SHP77 (cell line): ENCODE data around the gene ARHGEF12.
A peak's percentile ranks its signal among the peaks of the same experiment; 100 is the strongest.

Source experiments
- DNase-seq, 2 experiments: peaks; one replicate each; lab custom pipeline; 2025; lab: John Stamatoyannopoulos, UW

The ARHGEF12 gene

DNA sequence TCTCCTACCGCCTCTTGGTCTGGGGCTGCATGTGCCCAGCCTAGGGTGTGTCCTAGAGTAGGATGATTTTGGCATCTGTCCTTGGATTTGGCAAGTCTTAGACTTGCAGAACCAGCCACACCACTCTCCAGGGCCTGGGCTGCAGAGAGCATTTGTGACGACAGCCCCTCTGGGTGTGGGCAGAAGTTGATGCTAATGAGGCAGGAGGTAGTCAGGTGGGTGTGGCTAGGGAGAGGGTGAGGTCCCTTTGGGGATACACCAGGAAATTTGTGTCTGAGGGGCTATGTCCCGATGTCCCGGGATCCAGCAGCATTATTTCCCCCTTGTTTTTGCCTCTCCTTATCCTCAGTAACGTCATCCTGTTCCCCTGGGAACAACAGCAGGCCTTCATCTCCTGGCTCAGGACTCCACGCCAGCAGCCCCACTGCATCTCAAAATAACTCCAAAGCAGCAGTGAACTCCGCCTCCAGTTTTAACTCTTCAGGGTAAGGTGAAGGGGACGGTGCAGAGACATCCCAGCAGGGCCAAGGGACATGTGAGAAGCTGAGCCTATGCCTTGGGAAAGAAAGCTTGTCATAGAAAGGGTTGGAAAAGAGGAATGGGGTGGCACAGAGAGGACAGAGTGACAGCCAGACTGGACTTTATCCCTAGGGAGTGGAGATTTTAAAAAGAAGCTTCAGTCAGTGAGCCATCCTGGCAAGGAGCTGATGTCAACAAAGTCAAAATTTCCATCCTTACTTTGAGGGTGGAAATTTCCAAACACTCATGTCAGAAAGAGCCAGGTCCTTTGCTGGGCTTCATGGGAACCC is 19.1 kb upstream of the ARHGEF12 start:
- no peak for DNase-seq

DNA sequence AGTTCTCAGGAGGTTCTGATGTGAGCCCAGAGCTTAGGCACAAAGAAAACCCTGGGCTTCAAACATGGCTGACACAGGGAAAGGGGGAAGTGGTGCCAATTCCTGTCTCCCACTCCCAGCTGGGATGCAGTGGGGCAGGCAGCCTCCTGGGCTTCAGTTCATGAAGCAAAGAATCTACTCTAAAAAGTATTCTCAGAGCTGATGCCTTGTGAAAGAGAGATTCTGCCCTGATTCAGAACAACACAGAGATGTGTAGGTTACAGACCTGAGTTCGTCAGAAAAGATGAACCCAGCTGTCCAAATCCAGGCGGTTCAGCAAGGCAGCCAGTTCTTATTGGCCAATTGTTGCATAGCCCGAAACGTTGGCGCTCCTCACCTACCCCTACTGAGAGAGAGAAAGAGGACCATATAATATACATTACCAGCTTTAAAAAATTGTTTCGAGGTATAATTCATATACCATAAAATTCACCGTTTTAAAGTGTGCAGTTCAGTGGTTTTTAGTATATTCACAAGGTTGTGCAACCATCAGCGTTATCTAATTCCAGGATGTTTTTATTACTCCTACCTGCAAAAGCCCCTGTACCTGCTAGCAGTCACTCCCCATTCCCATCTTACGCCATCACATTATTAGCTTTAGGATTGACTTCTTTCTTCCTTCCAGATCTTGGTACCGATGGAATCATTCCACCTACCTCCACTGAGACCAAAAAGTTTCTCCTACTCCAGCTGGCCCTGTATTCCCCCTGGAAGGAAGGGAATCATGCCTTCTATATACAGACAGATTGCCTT is 18.3 kb upstream of the ARHGEF12 start:
- no peak for DNase-seq

DNA sequence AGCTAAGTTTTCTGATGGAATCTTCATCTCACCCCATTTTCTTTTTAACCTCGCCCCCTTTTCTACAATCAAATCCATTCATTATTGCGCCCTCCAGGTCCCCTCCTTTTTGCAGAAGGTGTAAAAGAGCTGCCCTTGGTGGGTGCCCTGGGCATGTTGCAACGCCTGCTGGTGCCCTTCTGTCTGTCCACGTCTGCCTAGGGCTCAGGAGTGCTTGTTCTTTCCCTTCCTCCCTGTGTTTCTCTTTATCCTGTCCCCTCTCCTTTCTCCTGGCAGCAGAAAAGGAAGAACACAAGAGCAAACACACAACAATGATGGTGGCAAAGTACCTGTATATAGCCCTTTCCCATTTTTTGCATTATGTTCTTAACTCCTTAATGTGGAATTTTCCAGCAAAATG is 17.3 kb upstream of the ARHGEF12 start:
- no peak for DNase-seq

DNA sequence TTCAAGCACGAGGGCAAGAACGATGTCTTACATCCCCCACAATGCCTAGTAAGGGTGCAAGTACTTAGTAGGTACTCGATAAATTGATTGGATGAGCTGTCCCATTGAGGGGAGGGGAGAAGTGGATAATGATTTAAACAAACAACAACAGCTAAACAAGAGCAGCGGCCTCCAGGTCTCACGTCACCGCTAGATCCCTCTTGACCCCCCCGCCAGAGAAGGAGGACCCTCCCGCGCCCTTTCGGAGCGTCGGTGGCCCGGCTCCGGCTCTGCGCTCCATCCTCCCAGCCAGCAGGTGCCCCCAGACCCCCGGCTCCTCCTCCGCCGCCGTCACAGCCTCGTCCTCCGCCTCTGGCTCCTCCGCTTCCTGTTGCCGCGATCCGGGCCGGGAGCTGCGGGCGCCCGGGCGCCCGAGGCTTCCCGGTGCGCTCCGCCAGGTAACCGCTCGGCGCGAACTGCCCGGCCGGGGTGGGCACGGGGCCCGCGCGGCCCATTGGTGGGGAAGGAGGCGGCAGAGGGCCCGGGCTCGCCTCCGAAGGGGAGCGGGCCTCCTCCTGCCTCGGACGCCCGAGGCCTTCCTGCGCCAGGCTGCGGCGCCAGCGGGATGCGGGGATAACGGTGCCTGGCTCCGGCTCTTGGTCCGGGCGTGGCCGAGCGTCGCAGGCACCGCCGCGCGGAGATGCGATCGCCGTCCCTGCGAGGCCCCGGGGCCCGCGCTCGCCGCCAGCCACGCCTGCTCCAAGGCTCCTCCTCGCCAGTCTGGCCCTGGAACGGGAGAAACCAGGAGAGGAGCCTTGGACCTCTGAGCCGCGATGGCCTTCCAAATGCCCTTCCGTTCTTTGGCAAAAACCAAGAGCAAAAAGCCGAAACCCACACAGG is 11.0 kb upstream of the ARHGEF12 start, which contains the start of gene TLCD5:
TSS of gene TLCD5 (plus strand) at position 368 of the 879 bp plus-strand sequence. CDS start 2,143 bp downstream, outside the sequence.
- peak; percentile 81 to 83 for DNase-seq

DNA sequence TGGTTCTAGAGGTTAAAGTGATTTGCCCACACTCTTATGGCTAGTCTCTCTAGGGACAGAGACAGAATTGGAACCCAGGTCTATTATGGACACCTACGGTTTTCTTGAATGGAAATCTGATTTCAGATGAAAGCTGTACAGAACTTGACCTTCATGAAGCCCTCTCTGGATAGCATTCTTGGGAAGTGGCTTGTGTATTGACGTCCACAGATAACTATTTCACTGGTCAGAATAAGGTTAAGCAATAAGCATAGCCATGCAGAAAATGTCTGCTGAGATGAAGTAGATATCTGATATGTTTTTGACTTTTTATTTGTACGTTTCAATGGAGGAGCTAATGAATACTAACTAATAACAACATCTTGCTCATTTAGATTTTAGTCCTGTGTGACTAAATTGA is 10.0 kb upstream of the ARHGEF12 start:
- no peak for DNase-seq

DNA sequence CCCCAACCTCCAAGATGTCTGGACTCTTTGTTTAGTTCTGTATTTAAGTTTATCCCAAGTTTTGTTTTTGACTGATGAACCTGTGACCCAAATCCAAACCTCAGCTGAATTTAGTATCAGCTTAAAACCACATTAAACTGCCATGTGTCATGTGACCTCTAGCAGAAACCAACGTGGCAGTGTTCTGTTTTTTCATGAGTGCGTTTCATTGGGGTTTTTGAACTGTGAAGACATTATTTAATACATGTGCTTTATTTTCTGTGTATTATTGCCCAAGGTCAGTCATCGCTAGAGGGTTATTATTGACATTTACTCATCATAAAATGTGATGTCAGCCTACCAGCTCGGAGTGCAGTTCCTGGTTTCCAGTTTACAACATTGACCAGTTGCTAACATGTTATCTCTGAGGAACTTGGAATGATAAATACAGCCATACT is 9.3 kb upstream of the ARHGEF12 start:
- no peak for DNase-seq

DNA sequence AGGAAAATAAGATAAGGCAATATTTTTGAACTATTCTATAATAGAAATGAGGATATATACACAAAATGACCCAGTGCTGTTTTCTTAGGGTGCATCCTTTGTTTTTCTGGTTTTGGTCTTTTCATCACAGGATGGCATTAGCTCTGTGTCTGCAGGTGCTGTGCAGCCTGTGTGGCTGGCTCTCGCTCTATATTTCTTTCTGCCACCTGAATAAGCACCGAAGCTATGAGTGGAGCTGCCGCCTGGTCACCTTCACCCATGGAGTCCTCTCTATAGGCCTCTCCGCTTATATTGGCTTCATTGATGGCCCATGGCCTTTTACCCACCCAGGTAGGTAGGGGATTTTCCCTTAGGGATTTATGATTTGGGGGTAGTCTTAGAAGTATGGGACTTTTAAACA is 8.9 kb upstream of the ARHGEF12 start:
- DNase-seq = no peak

DNA sequence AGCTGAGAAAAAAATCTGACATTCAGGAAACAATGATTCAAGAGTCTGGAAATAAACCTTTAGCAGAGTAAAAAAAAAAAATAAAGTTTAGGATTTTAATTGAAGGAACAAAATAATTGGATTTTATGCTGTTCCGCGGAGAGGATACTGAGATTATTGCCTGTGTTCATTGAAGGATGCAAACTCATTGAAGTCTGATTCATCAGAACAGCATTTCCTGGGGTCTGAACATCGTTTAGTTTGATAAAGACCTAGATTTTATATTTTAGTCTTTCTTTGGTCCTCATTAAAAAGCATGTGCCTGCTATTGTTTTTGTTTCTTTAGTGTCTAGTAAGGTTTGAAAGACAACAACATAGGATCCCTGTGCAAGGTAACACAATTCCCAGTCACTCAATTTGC is 6.7 kb upstream of the ARHGEF12 start:
- no peak for DNase-seq

DNA sequence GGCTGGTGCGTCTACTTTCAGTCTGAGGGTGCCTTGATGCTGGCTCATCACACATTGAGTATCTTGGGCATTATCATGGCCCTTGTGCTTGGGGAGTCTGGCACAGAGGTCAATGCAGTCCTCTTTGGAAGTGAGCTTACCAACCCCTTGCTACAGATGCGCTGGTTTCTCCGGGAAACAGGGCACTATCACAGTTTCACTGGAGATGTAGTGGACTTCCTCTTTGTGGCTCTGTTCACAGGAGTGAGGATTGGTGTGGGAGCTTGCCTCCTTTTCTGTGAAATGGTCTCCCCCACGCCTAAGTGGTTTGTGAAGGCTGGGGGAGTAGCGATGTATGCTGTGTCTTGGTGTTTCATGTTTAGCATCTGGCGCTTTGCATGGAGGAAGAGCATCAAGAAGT is 6.2 kb upstream of the ARHGEF12 start:
- DNase-seq = no peak

DNA sequence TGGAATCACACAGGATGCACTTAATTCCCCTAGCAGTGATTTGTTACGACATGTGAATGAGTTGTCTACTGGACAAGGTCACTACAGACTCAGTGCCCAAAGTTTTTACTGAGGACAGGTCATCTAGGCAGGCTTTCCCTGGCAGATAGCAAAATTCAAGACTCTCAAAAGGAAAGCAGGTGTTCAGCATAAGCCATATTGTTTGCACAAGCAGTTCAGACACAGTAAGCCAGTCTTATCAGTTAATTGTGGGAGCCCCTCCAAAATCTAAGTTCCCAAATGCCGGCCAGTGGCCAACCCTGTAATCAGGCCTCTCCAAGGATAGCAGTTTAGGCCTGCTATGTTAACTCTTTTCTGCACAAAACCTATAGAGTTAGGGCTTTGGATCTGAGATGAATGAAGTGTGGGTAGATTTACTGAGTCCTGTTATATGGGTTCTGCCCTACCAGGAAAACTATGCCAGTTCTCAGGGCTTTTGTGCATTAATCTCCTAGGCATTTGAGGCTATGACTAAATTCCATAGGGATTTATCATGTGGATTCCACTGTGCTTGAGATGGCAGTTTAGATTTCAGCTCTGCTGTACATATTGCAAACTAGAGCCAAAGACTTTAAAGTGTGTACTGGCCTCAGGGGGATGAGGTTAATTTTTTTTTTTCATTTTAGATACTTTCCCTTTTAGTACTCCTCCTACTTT is 4.8 kb upstream of the ARHGEF12 start:
- no peak for DNase-seq

DNA sequence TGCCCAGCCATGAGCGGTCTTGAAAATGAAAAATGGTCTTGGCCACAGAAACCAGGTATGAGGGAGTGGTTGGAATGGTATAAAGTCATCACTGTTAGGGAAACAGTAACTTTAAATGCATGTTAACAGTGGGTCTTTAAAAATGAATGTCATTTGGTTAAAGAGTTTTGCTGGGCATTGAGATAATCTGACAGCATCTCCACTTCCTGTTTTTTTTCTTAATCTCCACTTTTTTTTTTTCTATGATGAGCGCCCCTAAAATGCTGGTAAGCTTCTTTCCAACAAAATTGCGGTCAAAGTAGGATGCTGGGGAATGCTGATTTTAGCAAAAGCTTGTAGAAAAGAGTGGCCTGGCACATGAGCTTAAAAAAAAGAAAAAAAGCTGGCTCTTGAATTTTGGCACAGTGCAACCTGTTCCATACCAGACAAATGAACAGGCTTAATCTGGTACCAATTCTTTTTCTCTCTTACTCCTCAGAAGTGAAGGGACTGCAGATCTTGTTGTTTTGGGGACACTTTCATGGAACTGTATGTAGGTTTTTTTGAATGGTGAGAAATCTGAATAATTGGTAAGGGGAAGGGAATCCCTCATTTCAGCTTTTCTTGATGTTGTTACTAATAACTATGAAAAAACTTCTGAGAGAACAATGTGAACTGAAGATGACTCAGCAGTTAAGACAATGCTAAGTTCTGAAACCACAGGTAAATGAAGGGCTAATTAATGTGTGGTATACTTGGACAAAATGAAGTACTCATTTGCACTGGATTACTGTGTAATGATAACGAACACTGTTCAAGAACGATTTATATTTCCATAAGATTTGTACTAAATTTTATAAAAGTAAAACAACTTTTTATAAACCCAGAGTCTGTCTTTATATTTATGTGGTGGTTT is 3.1 kb upstream of the ARHGEF12 start:
- DNase-seq = no peak

DNA sequence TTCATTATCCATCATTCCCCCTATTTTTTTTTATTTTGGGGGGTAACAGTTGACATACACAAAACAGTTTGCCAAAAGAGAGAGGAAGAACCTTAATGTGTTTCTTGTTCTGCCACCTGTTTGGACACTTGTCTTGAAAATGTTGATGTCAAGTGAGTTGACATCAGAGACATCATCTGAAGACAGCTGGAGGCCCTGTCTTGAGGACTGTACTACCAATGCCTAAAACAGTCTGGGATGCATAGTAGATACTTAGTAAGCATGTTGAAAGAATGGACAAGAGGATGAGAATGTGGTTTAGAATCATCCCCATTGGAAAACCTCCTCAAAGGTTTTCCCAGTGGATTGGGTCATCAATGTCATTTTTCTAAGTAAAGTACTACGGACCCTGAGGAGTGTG is 2.4 kb upstream of the ARHGEF12 start:
- DNase-seq = no peak

DNA sequence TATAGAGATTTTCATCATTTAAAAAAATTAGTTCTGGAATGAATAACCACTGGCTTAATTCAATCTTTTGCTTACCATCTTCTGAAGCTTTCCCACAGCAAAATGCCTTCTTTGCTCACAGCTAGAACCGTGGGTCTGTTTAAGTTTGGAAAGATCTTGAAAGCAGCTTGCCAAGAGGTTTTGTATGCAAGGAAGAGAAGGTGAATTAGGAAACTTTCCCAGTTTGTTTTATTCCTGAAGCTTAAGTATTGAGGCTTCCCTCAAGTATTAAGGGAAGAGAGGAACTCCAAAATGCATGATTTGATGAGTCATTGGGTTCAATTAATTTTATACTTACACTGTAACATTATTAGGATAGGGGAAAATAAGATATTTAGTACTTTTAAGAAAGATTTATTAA is 1.9 kb upstream of the ARHGEF12 start:
- DNase-seq = no peak

DNA sequence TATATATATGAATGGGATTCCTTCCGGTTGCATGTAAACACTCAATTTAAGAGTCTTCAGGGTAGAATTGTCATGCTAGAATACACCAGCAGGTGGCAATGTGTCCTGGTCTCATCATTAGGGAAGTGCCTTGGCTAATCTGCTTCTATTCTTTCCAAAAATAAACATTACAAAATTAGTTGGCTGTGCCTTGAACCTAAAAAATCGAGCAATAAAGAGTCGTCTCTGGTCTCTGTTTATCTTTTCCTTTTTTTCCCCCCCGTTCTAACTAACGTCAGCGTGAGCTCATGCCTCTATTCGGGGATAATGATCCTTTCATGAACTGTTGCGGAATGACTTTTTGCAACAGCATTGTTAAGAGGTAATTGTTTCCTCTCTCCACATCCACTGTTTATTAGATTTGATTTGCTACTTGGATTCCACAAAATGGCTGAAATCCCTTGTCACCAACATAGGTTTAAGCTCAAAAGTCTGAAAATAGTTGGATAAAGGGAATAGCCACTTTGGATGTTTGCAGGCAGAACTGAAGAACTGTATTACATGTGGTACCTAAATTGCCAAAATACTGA is 1.2 kb upstream of the ARHGEF12 start:
- DNase-seq = peak; percentile 43 to 61

DNA sequence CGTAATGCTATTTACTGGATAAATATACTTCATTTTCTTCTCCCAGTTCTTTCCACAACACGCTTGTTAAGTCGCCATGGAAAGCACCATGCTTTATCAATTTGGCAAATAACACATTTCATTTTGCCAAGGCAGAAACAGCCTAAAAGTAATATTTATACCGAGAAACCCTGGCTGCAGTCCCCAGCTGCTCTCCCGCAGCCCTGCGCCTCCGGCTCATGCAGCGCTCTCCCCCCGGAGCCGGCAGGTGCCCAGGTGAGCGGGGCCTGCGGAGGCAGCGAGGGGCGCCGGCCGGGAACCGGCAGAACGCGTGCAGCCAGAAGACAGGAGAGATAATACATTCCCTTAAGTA is 681 bp upstream of the ARHGEF12 start:
- peak; percentile 46 to 58 for DNase-seq

DNA sequence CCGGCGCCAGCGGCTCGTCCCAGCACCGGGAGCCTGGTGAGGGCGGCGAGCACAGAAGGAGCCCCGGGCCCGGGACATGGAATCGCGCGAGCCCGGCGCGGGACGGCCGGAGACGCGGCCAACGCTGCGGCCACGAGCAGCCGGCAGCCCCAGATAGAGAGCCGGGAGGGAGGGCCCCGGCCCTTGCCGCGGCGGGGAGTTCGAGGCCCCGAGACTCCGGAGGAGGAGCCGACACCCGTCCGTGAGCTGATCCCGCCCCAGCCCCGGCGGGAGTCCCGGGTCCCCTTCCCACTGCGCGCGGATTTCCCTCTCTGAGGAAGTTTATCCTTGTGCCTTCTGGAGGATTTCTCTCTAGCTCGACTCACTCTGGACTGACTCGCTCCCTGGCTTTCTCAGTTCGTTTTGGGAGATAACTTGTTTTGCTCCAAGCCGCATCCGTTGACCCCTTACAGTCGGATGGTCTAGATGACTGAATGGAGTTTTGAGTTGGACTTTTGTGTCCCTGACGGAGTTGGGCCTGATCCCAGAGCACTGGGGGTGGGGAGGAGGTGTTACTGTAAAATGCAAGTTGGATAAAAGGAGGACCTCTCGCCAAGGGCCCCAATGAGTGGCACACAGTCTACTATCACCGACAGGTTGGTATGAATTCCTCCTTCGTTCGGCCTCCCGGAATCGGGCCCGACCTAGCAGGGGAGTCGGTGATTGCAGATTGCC is 585 bp downstream of the ARHGEF12 start:
- peak in 1 of 2 experiments; percentile 52 for DNase-seq

DNA sequence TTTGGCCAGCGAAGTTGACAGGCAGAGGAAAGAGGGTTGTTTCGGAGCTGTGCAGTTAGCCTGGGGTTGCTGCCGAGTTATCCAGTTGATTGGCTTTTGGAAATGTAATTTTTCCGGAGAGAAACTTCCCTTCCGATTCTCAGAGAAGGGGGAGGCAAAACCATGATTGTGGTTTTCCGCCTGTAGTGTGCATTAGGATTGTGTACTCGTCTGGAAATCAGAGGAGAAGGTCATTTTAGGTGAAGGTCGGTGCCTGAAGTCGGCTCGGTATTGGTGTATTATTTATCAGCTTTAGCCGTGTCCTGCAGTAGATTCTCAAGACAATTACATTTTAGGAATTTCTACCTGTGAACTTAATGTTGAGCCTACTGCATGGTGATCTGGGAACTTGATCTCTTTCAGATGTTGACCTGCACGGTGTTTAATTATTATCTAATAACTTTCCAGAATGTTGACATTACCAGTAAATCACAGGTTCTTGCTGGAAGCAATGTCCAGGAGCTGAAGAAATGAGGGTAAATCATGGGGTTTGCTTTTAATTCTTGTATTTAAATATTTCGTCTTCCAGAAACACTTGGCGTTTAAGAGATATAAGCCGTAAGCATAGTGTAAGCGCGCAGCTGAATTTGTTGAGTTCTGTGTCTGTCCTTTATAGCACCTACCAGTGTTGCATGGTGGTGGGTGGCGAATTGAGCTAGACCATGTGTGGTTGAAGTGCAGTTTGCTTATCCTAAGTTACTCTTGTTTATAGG is 1.3 kb downstream of the ARHGEF12 start:
- DNase-seq = peak in 1 of 2 experiments; percentile 19

DNA sequence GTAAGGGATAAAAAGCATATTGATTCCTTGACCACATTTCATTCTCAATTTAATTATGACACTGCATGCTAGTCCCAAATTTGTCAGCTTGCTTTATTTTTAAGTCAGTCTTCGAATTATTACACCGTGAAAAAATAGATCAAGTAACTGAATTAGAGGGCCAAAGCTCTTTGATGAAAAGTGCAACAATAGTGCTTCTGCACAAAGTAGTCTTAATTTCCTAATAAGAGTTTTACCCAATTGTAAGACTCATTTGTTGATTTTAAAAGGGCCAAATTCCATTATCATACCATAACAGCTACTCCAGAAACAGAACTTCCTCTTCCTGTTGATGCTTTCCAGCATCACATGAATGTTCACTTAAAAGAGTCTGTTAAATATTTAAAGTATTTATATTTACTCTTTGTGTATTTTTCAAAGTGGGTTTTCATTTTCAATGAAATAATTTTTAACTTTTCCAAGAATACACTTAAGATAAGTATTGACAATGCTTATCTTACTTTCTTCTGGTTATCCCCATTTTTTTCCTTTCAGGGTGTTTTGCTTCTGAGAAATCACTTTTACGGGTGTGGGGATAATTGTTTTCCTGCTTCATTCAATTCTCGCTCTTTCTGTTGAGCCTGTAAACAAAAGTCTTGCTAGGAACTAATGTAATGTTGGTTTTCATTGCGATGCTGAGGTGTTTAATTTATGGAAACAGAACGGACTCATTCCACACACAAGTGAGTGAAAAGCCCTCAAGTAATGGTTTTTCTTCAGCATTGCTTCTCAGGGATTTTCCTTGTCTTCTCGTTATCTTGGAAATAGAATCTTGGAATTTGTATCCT is 2.1 kb downstream of the ARHGEF12 start:
- no peak for DNase-seq
